Eye (tissue), 1 donor: ENCODE measurements around the gene ZFR2.
"Not testable (repeated sequence)": the region's sequence is repeated elsewhere in the genome, so short reads cannot be mapped to it uniquely, and the experiment has no call there.

ENCODE experiments used
- DNase-seq: peaks from one replicate; pipeline ENCODE4 v3.0.0-alpha.2; 2015

ZFR2 gene

GRCh38 chr19:3835055-3835435 lies 33.8 kb downstream of the ZFR2 start:
- DNase-seq: no peak

GRCh38 chr19:3834349-3835054 lies 34.3 kb downstream of the ZFR2 start:
- DNase-seq: no peak

- DNase-seq: no peak
Measured at GRCh38 chr19:3833578-3834348, 35.1 kb downstream of the ZFR2 start.

- no peak for DNase-seq
Measured at GRCh38 chr19:3832001-3832400, 36.8 kb downstream of the ZFR2 start.

GRCh38 chr19:3831601-3832000 lies 37.2 kb downstream of the ZFR2 start:
- no peak for DNase-seq

GRCh38 chr19:3830621-3831589 lies 37.9 kb downstream of the ZFR2 start:
- peak; percentile 63 for DNase-seq

- no peak for DNase-seq
Measured at GRCh38 chr19:3827306-3827705, 41.5 kb downstream of the ZFR2 start.

- no peak for DNase-seq
Measured at GRCh38 chr19:3826163-3826562, 42.7 kb downstream of the ZFR2 start.

- no peak for DNase-seq
Measured at GRCh38 chr19:3825286-3825956, 43.4 kb downstream of the ZFR2 start.

GRCh38 chr19:3823350-3823713 lies 45.5 kb downstream of the ZFR2 start:
- no peak for DNase-seq

GRCh38 chr19:3822683-3823349 lies 46.0 kb downstream of the ZFR2 start:
- no peak for DNase-seq

GRCh38 chr19:3821857-3822364 lies 46.9 kb downstream of the ZFR2 start:
- peak; percentile 81 for DNase-seq

GRCh38 chr19:3821156-3821555 lies 47.7 kb downstream of the ZFR2 start:
- DNase-seq: no peak

- DNase-seq: no peak
Measured at GRCh38 chr19:3819989-3820388, 48.8 kb downstream of the ZFR2 start.

GRCh38 chr19:3818918-3819317 lies 49.9 kb downstream of the ZFR2 start:
- no peak for DNase-seq

- no peak for DNase-seq
Measured at GRCh38 chr19:3818466-3818865, 50.4 kb downstream of the ZFR2 start.

GRCh38 chr19:3817761-3818160 lies 51.1 kb downstream of the ZFR2 start:
- peak; percentile 65 for DNase-seq

GRCh38 chr19:3816566-3817218 lies 52.1 kb downstream of the ZFR2 start:
- no peak for DNase-seq

- not testable (repeated sequence) for DNase-seq
Measured at GRCh38 chr19:3816148-3816547, 52.7 kb downstream of the ZFR2 start.

GRCh38 chr19:3814648-3815047 lies 54.2 kb downstream of the ZFR2 start:
- no peak for DNase-seq
